WTC11 (cell line): ENCODE data around the gene PRR12. TPM values are rescaled to one million over a fixed set of nuclear protein-coding genes. Genes with fewer than 3 reads are reported as not detected.

Experiments used
- ELF4 ChIP-seq: sonication (generic); formaldehyde crosslinking; IDR thresholded peaks from 2 replicates; pipeline ENCODE4 v1.8.1; 2022; ENCODE audit warnings: low read depth, mild to moderate bottlenecking, moderate library complexity, missing genetic modification reagents
- EMX1 ChIP-seq: fragments of 250-450 bp; sonication (Bioruptor Pico); IDR thresholded peaks from 2 replicates; pipeline ENCODE4 v1.8.0; 2021; ENCODE audit warnings: mild to moderate bottlenecking
- FOXJ3 ChIP-seq: sonication (generic); formaldehyde crosslinking; IDR thresholded peaks from 2 replicates; pipeline ENCODE4 v1.9.0; 2021; ENCODE audit warnings: missing genetic modification reagents, mild to moderate bottlenecking, borderline replicate concordance
- FOXK1 ChIP-seq: sonication (generic); formaldehyde crosslinking; IDR thresholded peaks from 2 replicates; pipeline ENCODE4 v1.8.0; 2022; ENCODE audit warnings: mild to moderate bottlenecking, moderate library complexity, missing genetic modification reagents
- JUN ChIP-seq: sonication (generic); formaldehyde crosslinking; IDR thresholded peaks from 2 replicates; pipeline ENCODE4 v1.8.0; 2023; ENCODE audit warnings: mild to moderate bottlenecking, missing genetic modification reagents
- MXD4 ChIP-seq: fragments of 250-450 bp; sonication (Bioruptor Pico); IDR thresholded peaks from 2 replicates; pipeline ENCODE4 v1.8.0; 2021; ENCODE audit warnings: mild to moderate bottlenecking, moderate library complexity, borderline replicate concordance
- NR1H2 ChIP-seq: sonication (generic); formaldehyde crosslinking; IDR thresholded peaks from 2 replicates; pipeline ENCODE4 v1.9.0; 2021; ENCODE audit warnings: mild to moderate bottlenecking, moderate library complexity, missing genetic modification reagents
- SMAD4 ChIP-seq: sonication (generic); formaldehyde crosslinking; IDR thresholded peaks from 2 replicates; pipeline ENCODE4 v1.8.0; 2022; ENCODE audit warnings: mild to moderate bottlenecking, missing genetic modification reagents
- TP53 ChIP-seq: sonication (generic); formaldehyde crosslinking; IDR thresholded peaks from 2 replicates; pipeline ENCODE4 v1.8.1; 2023; ENCODE audit warnings: mild to moderate bottlenecking, missing genetic modification reagents
- ZNF121 ChIP-seq: sonication (generic); formaldehyde crosslinking; IDR thresholded peaks from 2 replicates; pipeline ENCODE4 v1.8.0; 2023; ENCODE audit warnings: missing genetic modification reagents
- ZNF232 ChIP-seq: sonication (generic); formaldehyde crosslinking; IDR thresholded peaks from 2 replicates; pipeline ENCODE4 v1.8.0; 2022; ENCODE audit warnings: mild to moderate bottlenecking, missing genetic modification reagents
- ZNF263 ChIP-seq: sonication (generic); formaldehyde crosslinking; IDR thresholded peaks from 2 replicates; pipeline ENCODE4 v1.8.1; 2022; ENCODE audit warnings: low read depth, mild to moderate bottlenecking, moderate library complexity, missing genetic modification reagents
- ZNF317 ChIP-seq: sonication (generic); formaldehyde crosslinking; IDR thresholded peaks from 2 replicates; pipeline ENCODE4 v1.8.1; 2023; ENCODE audit warnings: low read depth, mild to moderate bottlenecking, moderate library complexity, missing genetic modification reagents, borderline replicate concordance
- total RNA-seq: library from RNA; stranded (reverse); gene quantifications from 3 replicates; pipeline ENCODE4 v1.2.3, GENCODE V29; 2021
- TF ChIP-seq, protein P1 (sequence below): sonication (generic); formaldehyde crosslinking; IDR thresholded peaks from 2 replicates; pipeline ENCODE4 v1.8.0; 2023; ENCODE audit warnings: missing genetic modification reagents, mild to moderate bottlenecking, borderline replicate concordance
- TF ChIP-seq, protein P2 (sequence below): sonication (generic); formaldehyde crosslinking; IDR thresholded peaks from 2 replicates; pipeline ENCODE4 v1.8.1; 2022; ENCODE audit warnings: low read depth, mild to moderate bottlenecking, moderate library complexity, missing genetic modification reagents, borderline replicate concordance
- TF ChIP-seq, protein P3 (sequence below): sonication (generic); formaldehyde crosslinking; IDR thresholded peaks from 2 replicates; pipeline ENCODE4 v1.8.0; 2022; ENCODE audit warnings: missing genetic modification reagents
- TF ChIP-seq, protein P4 (sequence below): sonication (generic); formaldehyde crosslinking; IDR thresholded peaks from 2 replicates; pipeline ENCODE4 v1.8.1; 2023; ENCODE audit warnings: mild to moderate bottlenecking, missing genetic modification reagents, moderate library complexity
- TF ChIP-seq, protein P5 (sequence below): fragments of 200-600 bp; IDR thresholded peaks from 2 replicates; pipeline ENCODE4 v1.8.0; 2022; ENCODE audit warnings: antibody characterized with exemption
- TF ChIP-seq, protein P6 (sequence below): sonication (generic); formaldehyde crosslinking; IDR thresholded peaks from 2 replicates; pipeline ENCODE4 v1.8.1; 2023; ENCODE audit warnings: mild to moderate bottlenecking, moderate library complexity, missing genetic modification reagents
- TF ChIP-seq, protein P7 (sequence below): sonication (generic); formaldehyde crosslinking; IDR thresholded peaks from 2 replicates; pipeline ENCODE4 v1.8.0; 2022; ENCODE audit warnings: mild to moderate bottlenecking, missing genetic modification reagents

Gene PRR12
- total RNA-seq, 1 experiment from 2014 or later: 86.1 TPM

DNA sequence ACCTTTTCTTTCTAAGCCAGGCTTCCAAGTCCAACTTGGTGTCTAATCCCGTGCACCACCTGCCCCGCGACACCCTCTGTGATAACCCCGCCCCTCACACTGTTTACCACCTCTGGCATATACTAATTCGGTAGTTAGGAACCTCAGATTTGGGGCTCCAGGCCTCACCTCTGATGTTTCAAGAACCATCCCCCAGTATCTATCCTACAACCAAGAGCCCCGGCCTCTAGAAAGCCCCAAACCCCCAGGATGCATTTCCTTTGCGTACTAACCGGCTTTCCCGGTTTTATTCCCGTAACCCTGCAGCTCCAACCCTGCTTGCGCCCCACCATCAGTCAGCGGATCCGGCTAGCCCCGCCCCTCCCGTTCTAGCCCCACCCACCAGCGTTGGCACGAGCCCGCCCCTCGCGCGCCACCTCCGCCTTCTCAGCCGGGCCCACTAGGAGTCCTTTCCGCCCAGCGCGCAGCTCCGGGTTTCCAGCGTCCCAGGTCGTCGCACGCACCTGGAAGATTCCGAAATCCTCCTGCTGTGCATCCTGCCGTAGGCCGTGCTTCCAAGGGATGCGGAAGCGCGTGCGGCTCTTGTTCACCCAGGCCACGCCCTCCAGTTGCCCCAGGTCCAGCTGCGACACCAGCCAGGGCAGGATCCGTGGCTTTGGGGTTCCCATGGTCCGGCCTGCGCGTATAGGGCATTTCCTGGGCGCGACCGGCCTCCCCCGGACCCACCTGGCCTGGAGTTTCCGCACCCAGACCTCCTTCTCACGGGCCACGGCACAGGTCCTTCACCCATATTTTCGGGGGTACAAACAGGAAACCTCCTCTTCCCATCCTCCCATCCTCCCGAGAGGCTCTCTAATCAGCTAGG is 73.4 kb downstream of the PRR12 start (continued):
- TF ChIP-seq MXD4 (no peak), JUN (CRISPR knock-in tag) (0 out of 2 replicates have a peak, but pooled peaks have one; percentile 18), ZNF263 (no peak), ZNF317 (CRISPR knock-in tag) (0 out of 2 replicates have a peak, but pooled peaks have one; percentile 40), SMAD4 (CRISPR knock-in tag) (0 out of 2 replicates have a peak, but pooled peaks have one; percentile 23), TP53 (CRISPR knock-in tag) (no peak), NR1H2 (CRISPR knock-in tag) (no peak), ZNF121 (peak; percentile 87), EMX1 (CRISPR knock-in tag) (no peak), ZNF232 (CRISPR knock-in tag) (no peak), FOXK1 (CRISPR knock-in tag) (peak; percentile 62; the same call in 1 of the 2 replicates), FOXJ3 (CRISPR knock-in tag) (no peak), ELF4 (CRISPR knock-in tag) (no peak)
- TF ChIP-seq, protein P1, sequence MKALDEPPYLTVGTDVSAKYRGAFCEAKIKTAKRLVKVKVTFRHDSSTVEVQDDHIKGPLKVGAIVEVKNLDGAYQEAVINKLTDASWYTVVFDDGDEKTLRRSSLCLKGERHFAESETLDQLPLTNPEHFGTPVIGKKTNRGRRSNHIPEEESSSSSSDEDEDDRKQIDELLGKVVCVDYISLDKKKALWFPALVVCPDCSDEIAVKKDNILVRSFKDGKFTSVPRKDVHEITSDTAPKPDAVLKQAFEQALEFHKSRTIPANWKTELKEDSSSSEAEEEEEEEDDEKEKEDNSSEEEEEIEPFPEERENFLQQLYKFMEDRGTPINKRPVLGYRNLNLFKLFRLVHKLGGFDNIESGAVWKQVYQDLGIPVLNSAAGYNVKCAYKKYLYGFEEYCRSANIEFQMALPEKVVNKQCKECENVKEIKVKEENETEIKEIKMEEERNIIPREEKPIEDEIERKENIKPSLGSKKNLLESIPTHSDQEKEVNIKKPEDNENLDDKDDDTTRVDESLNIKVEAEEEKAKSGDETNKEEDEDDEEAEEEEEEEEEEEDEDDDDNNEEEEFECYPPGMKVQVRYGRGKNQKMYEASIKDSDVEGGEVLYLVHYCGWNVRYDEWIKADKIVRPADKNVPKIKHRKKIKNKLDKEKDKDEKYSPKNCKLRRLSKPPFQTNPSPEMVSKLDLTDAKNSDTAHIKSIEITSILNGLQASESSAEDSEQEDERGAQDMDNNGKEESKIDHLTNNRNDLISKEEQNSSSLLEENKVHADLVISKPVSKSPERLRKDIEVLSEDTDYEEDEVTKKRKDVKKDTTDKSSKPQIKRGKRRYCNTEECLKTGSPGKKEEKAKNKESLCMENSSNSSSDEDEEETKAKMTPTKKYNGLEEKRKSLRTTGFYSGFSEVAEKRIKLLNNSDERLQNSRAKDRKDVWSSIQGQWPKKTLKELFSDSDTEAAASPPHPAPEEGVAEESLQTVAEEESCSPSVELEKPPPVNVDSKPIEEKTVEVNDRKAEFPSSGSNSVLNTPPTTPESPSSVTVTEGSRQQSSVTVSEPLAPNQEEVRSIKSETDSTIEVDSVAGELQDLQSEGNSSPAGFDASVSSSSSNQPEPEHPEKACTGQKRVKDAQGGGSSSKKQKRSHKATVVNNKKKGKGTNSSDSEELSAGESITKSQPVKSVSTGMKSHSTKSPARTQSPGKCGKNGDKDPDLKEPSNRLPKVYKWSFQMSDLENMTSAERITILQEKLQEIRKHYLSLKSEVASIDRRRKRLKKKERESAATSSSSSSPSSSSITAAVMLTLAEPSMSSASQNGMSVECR (CRISPR knock-in tag): peak; percentile 88
- TF ChIP-seq, protein P2, sequence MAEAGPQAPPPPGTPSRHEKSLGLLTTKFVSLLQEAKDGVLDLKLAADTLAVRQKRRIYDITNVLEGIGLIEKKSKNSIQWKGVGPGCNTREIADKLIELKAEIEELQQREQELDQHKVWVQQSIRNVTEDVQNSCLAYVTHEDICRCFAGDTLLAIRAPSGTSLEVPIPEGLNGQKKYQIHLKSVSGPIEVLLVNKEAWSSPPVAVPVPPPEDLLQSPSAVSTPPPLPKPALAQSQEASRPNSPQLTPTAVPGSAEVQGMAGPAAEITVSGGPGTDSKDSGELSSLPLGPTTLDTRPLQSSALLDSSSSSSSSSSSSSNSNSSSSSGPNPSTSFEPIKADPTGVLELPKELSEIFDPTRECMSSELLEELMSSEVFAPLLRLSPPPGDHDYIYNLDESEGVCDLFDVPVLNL: no peak
- TF ChIP-seq, protein P3, sequence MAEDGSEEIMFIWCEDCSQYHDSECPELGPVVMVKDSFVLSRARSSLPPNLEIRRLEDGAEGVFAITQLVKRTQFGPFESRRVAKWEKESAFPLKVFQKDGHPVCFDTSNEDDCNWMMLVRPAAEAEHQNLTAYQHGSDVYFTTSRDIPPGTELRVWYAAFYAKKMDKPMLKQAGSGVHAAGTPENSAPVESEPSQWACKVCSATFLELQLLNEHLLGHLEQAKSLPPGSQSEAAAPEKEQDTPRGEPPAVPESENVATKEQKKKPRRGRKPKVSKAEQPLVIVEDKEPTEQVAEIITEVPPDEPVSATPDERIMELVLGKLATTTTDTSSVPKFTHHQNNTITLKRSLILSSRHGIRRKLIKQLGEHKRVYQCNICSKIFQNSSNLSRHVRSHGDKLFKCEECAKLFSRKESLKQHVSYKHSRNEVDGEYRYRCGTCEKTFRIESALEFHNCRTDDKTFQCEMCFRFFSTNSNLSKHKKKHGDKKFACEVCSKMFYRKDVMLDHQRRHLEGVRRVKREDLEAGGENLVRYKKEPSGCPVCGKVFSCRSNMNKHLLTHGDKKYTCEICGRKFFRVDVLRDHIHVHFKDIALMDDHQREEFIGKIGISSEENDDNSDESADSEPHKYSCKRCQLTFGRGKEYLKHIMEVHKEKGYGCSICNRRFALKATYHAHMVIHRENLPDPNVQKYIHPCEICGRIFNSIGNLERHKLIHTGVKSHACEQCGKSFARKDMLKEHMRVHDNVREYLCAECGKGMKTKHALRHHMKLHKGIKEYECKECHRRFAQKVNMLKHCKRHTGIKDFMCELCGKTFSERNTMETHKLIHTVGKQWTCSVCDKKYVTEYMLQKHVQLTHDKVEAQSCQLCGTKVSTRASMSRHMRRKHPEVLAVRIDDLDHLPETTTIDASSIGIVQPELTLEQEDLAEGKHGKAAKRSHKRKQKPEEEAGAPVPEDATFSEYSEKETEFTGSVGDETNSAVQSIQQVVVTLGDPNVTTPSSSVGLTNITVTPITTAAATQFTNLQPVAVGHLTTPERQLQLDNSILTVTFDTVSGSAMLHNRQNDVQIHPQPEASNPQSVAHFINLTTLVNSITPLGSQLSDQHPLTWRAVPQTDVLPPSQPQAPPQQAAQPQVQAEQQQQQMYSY (CRISPR knock-in tag): peak; percentile 69
- TF ChIP-seq, protein P4, sequence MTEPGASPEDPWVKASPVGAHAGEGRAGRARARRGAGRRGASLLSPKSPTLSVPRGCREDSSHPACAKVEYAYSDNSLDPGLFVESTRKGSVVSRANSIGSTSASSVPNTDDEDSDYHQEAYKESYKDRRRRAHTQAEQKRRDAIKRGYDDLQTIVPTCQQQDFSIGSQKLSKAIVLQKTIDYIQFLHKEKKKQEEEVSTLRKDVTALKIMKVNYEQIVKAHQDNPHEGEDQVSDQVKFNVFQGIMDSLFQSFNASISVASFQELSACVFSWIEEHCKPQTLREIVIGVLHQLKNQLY (CRISPR knock-in tag): peak; percentile 60; the same call in 1 of the 2 replicates
- TF ChIP-seq, protein P5, sequence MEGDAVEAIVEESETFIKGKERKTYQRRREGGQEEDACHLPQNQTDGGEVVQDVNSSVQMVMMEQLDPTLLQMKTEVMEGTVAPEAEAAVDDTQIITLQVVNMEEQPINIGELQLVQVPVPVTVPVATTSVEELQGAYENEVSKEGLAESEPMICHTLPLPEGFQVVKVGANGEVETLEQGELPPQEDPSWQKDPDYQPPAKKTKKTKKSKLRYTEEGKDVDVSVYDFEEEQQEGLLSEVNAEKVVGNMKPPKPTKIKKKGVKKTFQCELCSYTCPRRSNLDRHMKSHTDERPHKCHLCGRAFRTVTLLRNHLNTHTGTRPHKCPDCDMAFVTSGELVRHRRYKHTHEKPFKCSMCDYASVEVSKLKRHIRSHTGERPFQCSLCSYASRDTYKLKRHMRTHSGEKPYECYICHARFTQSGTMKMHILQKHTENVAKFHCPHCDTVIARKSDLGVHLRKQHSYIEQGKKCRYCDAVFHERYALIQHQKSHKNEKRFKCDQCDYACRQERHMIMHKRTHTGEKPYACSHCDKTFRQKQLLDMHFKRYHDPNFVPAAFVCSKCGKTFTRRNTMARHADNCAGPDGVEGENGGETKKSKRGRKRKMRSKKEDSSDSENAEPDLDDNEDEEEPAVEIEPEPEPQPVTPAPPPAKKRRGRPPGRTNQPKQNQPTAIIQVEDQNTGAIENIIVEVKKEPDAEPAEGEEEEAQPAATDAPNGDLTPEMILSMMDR: no peak
- TF ChIP-seq, protein P6, sequence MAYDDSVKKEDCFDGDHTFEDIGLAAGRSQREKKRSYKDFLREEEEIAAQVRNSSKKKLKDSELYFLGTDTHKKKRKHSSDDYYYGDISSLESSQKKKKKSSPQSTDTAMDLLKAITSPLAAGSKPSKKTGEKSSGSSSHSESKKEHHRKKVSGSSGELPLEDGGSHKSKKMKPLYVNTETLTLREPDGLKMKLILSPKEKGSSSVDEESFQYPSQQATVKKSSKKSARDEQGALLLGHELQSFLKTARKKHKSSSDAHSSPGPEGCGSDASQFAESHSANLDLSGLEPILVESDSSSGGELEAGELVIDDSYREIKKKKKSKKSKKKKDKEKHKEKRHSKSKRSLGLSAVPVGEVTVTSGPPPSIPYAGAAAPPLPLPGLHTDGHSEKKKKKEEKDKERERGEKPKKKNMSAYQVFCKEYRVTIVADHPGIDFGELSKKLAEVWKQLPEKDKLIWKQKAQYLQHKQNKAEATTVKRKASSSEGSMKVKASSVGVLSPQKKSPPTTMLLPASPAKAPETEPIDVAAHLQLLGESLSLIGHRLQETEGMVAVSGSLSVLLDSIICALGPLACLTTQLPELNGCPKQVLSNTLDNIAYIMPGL (CRISPR knock-in tag): peak; percentile 53; the same call in 1 of the 2 replicates
- TF ChIP-seq, protein P7, sequence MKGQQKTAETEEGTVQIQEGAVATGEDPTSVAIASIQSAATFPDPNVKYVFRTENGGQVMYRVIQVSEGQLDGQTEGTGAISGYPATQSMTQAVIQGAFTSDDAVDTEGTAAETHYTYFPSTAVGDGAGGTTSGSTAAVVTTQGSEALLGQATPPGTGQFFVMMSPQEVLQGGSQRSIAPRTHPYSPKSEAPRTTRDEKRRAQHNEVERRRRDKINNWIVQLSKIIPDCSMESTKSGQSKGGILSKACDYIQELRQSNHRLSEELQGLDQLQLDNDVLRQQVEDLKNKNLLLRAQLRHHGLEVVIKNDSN: no peak; the same call in 1 of the 2 replicates
